K562 (cell line): ENCODE results near the gene ADAM8. TPM values are rescaled to one million over a fixed set of nuclear protein-coding genes. Genes with fewer than 3 reads are reported as not detected.

Experiments
- ARID2 ChIP-seq: fragments of 450-650 bp; IDR thresholded peaks from 2 replicates; pipeline ENCODE4 v1.6.1; 2017; ENCODE audit warnings: antibody characterized with exemption, mild to moderate bottlenecking
- C11orf30 ChIP-seq: fragments of 450-650 bp; IDR thresholded peaks from 2 replicates; pipeline ENCODE4 v1.6.1; 2016; ENCODE audit warnings: low read depth, mild to moderate bottlenecking
- CTCFL ChIP-seq: IDR thresholded peaks from 2 replicates; pipeline ENCODE4 v1.6.1; 2011; ENCODE audit warnings: borderline replicate concordance, low read depth, mild to moderate bottlenecking, moderate library complexity, low read length; ENCODE audit not compliant: insufficient read depth, poor library complexity, severe bottlenecking
- HDGF ChIP-seq: fragments of 450-650 bp; IDR thresholded peaks from 2 replicates; pipeline ENCODE4 v1.6.1; 2016
- MECOM ChIP-seq: fragments of 250-450 bp; sonication (Bioruptor Pico); IDR thresholded peaks from 2 replicates; pipeline ENCODE4 v1.8.0; 2022; ENCODE audit warnings: inconsistent platforms
- RREB1 ChIP-seq: fragments of 250-450 bp; sonication (Bioruptor Pico); IDR thresholded peaks from 2 replicates; pipeline ENCODE4 v1.4.0; 2020
- TAF7 ChIP-seq: fragments of 450-650 bp; IDR thresholded peaks from 2 replicates; pipeline ENCODE4 v1.6.1; 2016; ENCODE audit warnings: missing genetic modification characterization, missing compliant biosample characterization
- TBP ChIP-seq: optimal IDR thresholded peaks from 2 replicates; pipeline ENCODE3; 2011; ENCODE audit warnings: low read depth, low read length, improper control_type of control experiment
- ZNF707 ChIP-seq: fragments of 250-450 bp; sonication (Bioruptor Pico); conservative IDR thresholded peaks from 2 replicates; pipeline ENCODE4 v1.8.0; 2022; ENCODE audit warnings: inconsistent platforms, mild to moderate bottlenecking, moderate library complexity
- polyA plus RNA-seq, 8 experiments: library from polyadenylated mRNA; depleted of rRNA in 4 of 8; stranded (reverse) in 5 of 8; unstranded in 3 of 8; fragments of >200 nt; fragmentation: Nextera tagmentation in 2 of 8; fragmentation: Illumina TruSeq in 1 of 8; extraction: Ambion mirVana in 2 of 8; extraction: Trizol in 1 of 8; gene quantifications; 2 replicates each; pipeline versions ENCODE4 v1.2.1 to v1.2.3, GENCODE V29; 2011 to 2014; ENCODE audit warnings: inconsistent platforms in 1 of 8, missing spikeins in 1 of 8
- total RNA-seq, 7 experiments: library from RNA; depleted of rRNA in 6 of 7; stranded (reverse); fragments of >200 nt in 6 of 7; fragmentation: Illumina TruSeq in 2 of 7; extraction: Trizol in 2 of 7; gene quantifications; 2 replicates each; pipeline versions ENCODE4 v1.2.1 to v1.2.3, GENCODE V29; 2011 to 2021; ENCODE audit warnings: low replicate concordance in 1 of 7
- TF ChIP-seq, protein P1 (sequence below): sonication (generic); IDR thresholded peaks from 2 replicates; pipeline ENCODE4 v1.6.1; 2016

The ADAM8 gene
- total and polyA plus RNA-seq, 9 of the 15 experiments (the other 6 are each of a cell fraction or from before 2014, with no cell fraction given) = 0.07 to 7.0 (median 1.1) TPM

GRCh38 chr10:133268532-133268931 lies 8.1 kb downstream of the ADAM8 start (continued):
- TF ChIP-seq RREB1 (CRISPR knock-in tag) = no peak
- TF ChIP-seq MECOM (CRISPR knock-in tag) = no peak
- TF ChIP-seq, protein P1, sequence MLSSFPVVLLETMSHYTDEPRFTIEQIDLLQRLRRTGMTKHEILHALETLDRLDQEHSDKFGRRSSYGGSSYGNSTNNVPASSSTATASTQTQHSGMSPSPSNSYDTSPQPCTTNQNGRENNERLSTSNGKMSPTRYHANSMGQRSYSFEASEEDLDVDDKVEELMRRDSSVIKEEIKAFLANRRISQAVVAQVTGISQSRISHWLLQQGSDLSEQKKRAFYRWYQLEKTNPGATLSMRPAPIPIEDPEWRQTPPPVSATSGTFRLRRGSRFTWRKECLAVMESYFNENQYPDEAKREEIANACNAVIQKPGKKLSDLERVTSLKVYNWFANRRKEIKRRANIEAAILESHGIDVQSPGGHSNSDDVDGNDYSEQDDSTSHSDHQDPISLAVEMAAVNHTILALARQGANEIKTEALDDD = no peak
- TF ChIP-seq TBP = no peak
- TF ChIP-seq CTCFL = no peak
- TF ChIP-seq TAF7 (tag) = no peak
- no peak for TF ChIP-seq HDGF
- no peak for TF ChIP-seq C11orf30
- TF ChIP-seq ZNF707 (CRISPR knock-in tag) = no peak
- TF ChIP-seq ARID2 = no peak
